OCI-LY3 (cell line): ENCODE data around the gene CBX4.
A peak's percentile ranks its signal among the peaks of the same experiment; 100 is the strongest.

Experiments
- H2AFZ ChIP-seq: fragments of 200-600, 300-600 bp; shearing (Covaris generic); 2 replicates; pipeline ENCODE4 v1.6.0; 2014; ENCODE audit warnings: antibody characterized with exemption, low read depth, low read length
- H3K27ac ChIP-seq: fragments of 200-600, 300-600 bp; sonication (generic); 2 replicates; pipeline ENCODE4 v1.5.1; 2014; ENCODE audit warnings: mild to moderate bottlenecking, low read length, moderate library complexity, mixed read lengths
- H3K27me3 ChIP-seq: fragments of 200-600, 300-600 bp; sonication (generic); 2 replicates; pipeline ENCODE4 v1.6.1; 2014; ENCODE audit warnings: low read depth, low read length, mixed read lengths
- H3K36me3 ChIP-seq: fragments of 200-600, 300-600 bp; sonication (generic); replicated peaks from 2 replicates; pipeline ENCODE3; 2014; ENCODE audit warnings: low read depth, low read length, mixed read lengths
- H3K4me1 ChIP-seq: fragments of 300-600, 200-600 bp; sonication (generic); 2 replicates; pipeline ENCODE4 v1.6.1; 2014; ENCODE audit warnings: low read length, mixed read lengths
- H3K4me2 ChIP-seq: fragments of 200-600, 300-600 bp; sonication (generic); 2 replicates; pipeline ENCODE4 v1.6.1; 2014; ENCODE audit warnings: low read length, mixed read lengths
- H3K4me3 ChIP-seq: fragments of 300-600, 200-600 bp; sonication (generic); 2 replicates; pipeline ENCODE4 v1.5.1; 2014; ENCODE audit warnings: antibody characterized with exemption, mild to moderate bottlenecking, low read length, moderate library complexity
- H3K79me2 ChIP-seq: fragments of 300-600, 200-600 bp; shearing (Covaris generic); 2 replicates; pipeline ENCODE4 v1.6.1; 2014; ENCODE audit warnings: mild to moderate bottlenecking, low read length, mixed read lengths
- H3K9ac ChIP-seq: fragments of 300-600, 200-600 bp; shearing (Covaris generic); 2 replicates; pipeline ENCODE4 v1.6.0; 2014; ENCODE audit warnings: mild to moderate bottlenecking, low read length, moderate library complexity
- H3K9me3 ChIP-seq: fragments of 200-600, 300-600 bp; shearing (Covaris generic); 2 replicates; pipeline ENCODE4 v1.6.1; 2014; ENCODE audit warnings: low read length, mixed read lengths; ENCODE audit not compliant: insufficient read depth
- H4K20me1 ChIP-seq: fragments of 200-600, 300-600 bp; sonication (generic); 2 replicates; pipeline ENCODE4 v1.6.1; 2016; ENCODE audit warnings: low read length, mixed read lengths; ENCODE audit not compliant: insufficient read depth
- CTCF ChIP-seq: fragments of 200-600, 300-600 bp; sonication (generic); IDR thresholded peaks from 2 replicates; pipeline ENCODE4 v1.5.1; 2014; ENCODE audit warnings: antibody characterized with exemption, low read length, low read depth
- EZH2phosphoT487 ChIP-seq: fragments of 200-600 bp; shearing (Covaris generic); IDR thresholded peaks from 2 replicates; pipeline ENCODE4 v1.6.1; 2018; ENCODE audit warnings: antibody characterized with exemption, mixed run types, low read depth

Gene CBX4

DNA sequence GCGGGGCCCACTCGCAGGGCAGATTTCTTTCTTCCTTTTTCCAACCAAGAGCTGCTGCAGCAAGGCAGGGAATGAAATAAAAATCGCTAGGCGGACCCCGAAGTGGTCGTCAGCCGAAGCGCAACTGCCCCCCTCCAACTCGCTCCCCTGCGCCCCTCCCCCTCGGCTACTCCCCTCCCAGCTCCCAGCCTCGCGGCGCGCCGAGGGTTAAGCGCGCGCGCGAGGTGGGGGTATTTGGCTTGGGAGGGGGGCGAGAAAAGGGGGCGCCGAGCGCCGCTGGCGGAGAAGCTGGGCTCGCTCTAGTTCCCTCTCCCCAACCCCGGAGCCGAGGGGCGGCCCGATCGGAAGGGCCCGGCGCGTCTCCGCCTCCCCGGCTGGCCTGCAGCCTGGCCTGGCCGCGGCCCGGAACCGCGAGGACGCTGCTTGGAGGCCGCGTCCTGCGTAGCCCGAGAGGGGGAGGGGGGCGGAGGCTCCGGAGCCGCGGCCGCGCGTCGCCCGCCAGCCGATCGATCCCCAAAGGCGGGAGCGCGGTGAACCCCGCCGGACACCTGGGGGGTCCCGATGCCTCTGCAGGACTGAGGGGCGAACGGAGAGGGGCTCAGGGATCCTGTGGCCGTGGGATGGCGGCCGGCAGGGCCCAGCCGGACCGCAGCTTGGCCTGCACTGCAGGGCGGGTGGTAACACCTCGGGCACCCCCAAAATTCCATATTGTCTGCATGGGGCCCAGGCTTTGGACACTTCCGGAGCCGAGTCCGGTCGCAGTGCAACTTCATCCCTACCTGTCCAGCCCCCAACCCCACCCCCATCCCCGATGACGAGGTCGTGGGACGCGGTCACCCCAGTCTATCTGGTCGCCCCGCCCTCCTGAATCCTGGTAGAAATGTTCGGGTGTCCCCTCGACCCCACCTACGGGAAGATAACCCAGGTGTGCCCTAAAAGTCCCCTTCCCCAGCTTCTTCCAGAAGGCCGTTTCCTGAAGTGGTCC, 4.9 kb upstream of the CBX4 start:
- Histone ChIP-seq H2AFZ (no peak overlapping the region), H3K4me2 (peak overlapping the region; percentile 93), H3K27me3 (no peaks in the 10 kb centered on the region), H3K9me3 (no peaks in the 10 kb centered on the region), H3K4me3 (peak overlapping the region; percentile 73; the same call in 1 of the 2 replicates), H3K4me1 (peaks cover 18% of the 10 kb centered on the region), H3K79me2 (peaks cover 2% of the 10 kb centered on the region; the same call in 1 of the 2 replicates), H3K9ac (peak overlapping the region; percentile 67; the same call in 1 of the 2 replicates), H3K36me3 (no peaks in the 10 kb centered on the region), H4K20me1 (no peaks in the 10 kb centered on the region), H3K27ac (no peak overlapping the region)
- TF ChIP-seq CTCF = no peak
- no peak for TF ChIP-seq EZH2phosphoT487

DNA sequence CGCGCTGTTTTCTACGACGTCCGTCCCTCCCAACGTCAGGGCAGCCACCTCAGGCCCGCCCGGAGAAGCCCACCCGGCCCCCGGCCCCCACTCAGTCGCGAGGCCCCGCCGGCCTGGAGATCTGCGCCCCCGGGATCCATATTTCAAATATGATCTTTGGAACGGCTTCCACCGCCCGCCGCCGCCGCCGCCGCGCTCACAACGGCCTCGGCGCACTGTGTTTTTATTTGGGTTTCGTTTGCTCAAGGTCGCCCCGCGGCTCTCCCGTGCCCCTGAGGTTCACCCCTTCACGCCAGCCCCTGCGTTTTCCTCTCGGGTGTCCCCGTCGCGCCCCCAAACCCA, 4.2 kb upstream of the CBX4 start:
- H3K79me2 ChIP-seq = peaks cover 8% of the 10 kb centered on the region
- H3K9ac ChIP-seq = no peak overlapping the region
- H3K4me1 ChIP-seq = peaks cover 18% of the 10 kb centered on the region
- peaks cover 2% of the 10 kb centered on the region for H4K20me1 ChIP-seq
- no peak overlapping the region for H2AFZ ChIP-seq
- TF ChIP-seq EZH2phosphoT487 (no peak), CTCF (no peak)
- H3K4me3 ChIP-seq = no peak overlapping the region
- no peak overlapping the region for H3K27ac ChIP-seq
- no peak overlapping the region for H3K4me2 ChIP-seq
- H3K9me3 ChIP-seq = no peaks in the 10 kb centered on the region
- H3K36me3 ChIP-seq = peaks cover 2% of the 10 kb centered on the region
- no peaks in the 10 kb centered on the region for H3K27me3 ChIP-seq

- H3K27ac ChIP-seq = no peak overlapping the region
- peaks cover 14% of the 10 kb centered on the region for H3K79me2 ChIP-seq
- no peaks in the 10 kb centered on the region for H3K27me3 ChIP-seq
- H3K9me3 ChIP-seq = no peaks in the 10 kb centered on the region
- peaks cover 8% of the 10 kb centered on the region for H4K20me1 ChIP-seq
- peaks cover 18% of the 10 kb centered on the region for H3K4me1 ChIP-seq
- no peak overlapping the region for H3K9ac ChIP-seq
- peaks cover 7% of the 10 kb centered on the region for H3K36me3 ChIP-seq
- no peak overlapping the region for H3K4me2 ChIP-seq
- H3K4me3 ChIP-seq = no peak overlapping the region
- no peak for TF ChIP-seq EZH2phosphoT487
- no peak overlapping the region for H2AFZ ChIP-seq
Observed at GRCh38 chr17:79842656-79843473, 3.6 kb upstream of the CBX4 start.

GRCh38 chr17:79842136-79842655, 3.0 kb upstream of the CBX4 start:
- H4K20me1 ChIP-seq = peaks cover 14% of the 10 kb centered on the region
- peaks cover 19% of the 10 kb centered on the region for H3K4me1 ChIP-seq
- peaks cover 21% of the 10 kb centered on the region for H3K79me2 ChIP-seq
- H3K4me3 ChIP-seq = no peak overlapping the region
- TF ChIP-seq CTCF (no peak), EZH2phosphoT487 (no peak)
- H3K27ac ChIP-seq = no peak overlapping the region
- H3K9ac ChIP-seq = no peak overlapping the region
- no peak overlapping the region for H3K4me2 ChIP-seq
- no peak overlapping the region for H2AFZ ChIP-seq
- no peaks in the 10 kb centered on the region for H3K9me3 ChIP-seq
- H3K27me3 ChIP-seq = no peaks in the 10 kb centered on the region
- peaks cover 14% of the 10 kb centered on the region for H3K36me3 ChIP-seq
